GM19455 (cell line): ENCODE data around the gene XCR1.
A peak's percentile ranks its signal among the peaks of the same experiment; 100 is the strongest.
"Not testable (repeated sequence)": the region's sequence is repeated elsewhere in the genome, so short reads cannot be mapped to it uniquely, and the experiment has no call there.

ENCODE experiments used
- ATAC-seq: cut with Tn5 transposase; IDR thresholded peaks from one replicate; pipeline ENCODE4 v1.9.1; 2021; ENCODE audit not compliant: unreplicated experiment

Gene XCR1

GRCh38 chr3:46007280-46007679 is 20.0 kb downstream of the XCR1 start:
- no peak for ATAC-seq

- no peak for ATAC-seq
Observed at GRCh38 chr3:46006238-46007032, 20.8 kb downstream of the XCR1 start.

- not testable (repeated sequence) for ATAC-seq
Observed at GRCh38 chr3:46003706-46004105, 23.6 kb downstream of the XCR1 start.

GRCh38 chr3:46001178-46001577 is 26.1 kb downstream of the XCR1 start:
- no peak for ATAC-seq

GRCh38 chr3:45997942-45998341 is 29.3 kb downstream of the XCR1 start:
- no peak for ATAC-seq

- not testable (repeated sequence) for ATAC-seq
Observed at GRCh38 chr3:45997499-45997898, 29.8 kb downstream of the XCR1 start.

- peak; percentile 87 for ATAC-seq
Observed at GRCh38 chr3:45995236-45996192, 31.8 kb downstream of the XCR1 start, which contains the start of gene FYCO1. Gene FYCO1 (minus strand): TSS chr3:45995824. CDS start chr3:45984910, 10,914 bp downstream.

GRCh38 chr3:45994419-45995235 is 32.7 kb downstream of the XCR1 start:
- peak; percentile 7 for ATAC-seq

GRCh38 chr3:45993421-45994027 is 33.8 kb downstream of the XCR1 start:
- ATAC-seq = no peak

GRCh38 chr3:45992821-45993221 is 34.5 kb downstream of the XCR1 start:
- no peak for ATAC-seq

- no peak for ATAC-seq
Observed at GRCh38 chr3:45992133-45992729, 35.1 kb downstream of the XCR1 start.

- no peak for ATAC-seq
Observed at GRCh38 chr3:45991341-45991740, 35.9 kb downstream of the XCR1 start.

- ATAC-seq = no peak
Observed at GRCh38 chr3:45990181-45990580, 37.1 kb downstream of the XCR1 start.

- no peak for ATAC-seq
Observed at GRCh38 chr3:45988804-45989203, 38.5 kb downstream of the XCR1 start.

GRCh38 chr3:45988362-45988761 is 38.9 kb downstream of the XCR1 start:
- ATAC-seq = no peak

- ATAC-seq = no peak
Observed at GRCh38 chr3:45987368-45988291, 39.7 kb downstream of the XCR1 start.

GRCh38 chr3:45986303-45986982 is 40.8 kb downstream of the XCR1 start:
- no peak for ATAC-seq

GRCh38 chr3:45985532-45986302 is 41.6 kb downstream of the XCR1 start:
- no peak for ATAC-seq
